GM21528 (cell line): ENCODE measurements around the gene TWSG1.
"Not testable (repeated sequence)": the region's sequence is repeated elsewhere in the genome, so short reads cannot be mapped to it uniquely, and the experiment has no call there.

Experiments used
- ATAC-seq: cut with Tn5 transposase; IDR thresholded peaks from one replicate; pipeline ENCODE4 v1.9.1; 2021; ENCODE audit warnings: mild to moderate bottlenecking, moderate library complexity; ENCODE audit not compliant: unreplicated experiment, low FRiP score

TWSG1 gene

GRCh38 chr18:9421901-9422327 is 87.3 kb downstream of the TWSG1 start:
- ATAC-seq, result no peak

- no peak for ATAC-seq
These were observed 88.4 kb downstream of the TWSG1 start for GRCh38 chr18:9422816-9423519.

GRCh38 chr18:9423648-9424047 is 89.1 kb downstream of the TWSG1 start:
- not testable (repeated sequence) for ATAC-seq

GRCh38 chr18:9424235-9424634 is 89.7 kb downstream of the TWSG1 start:
- ATAC-seq, result not testable (repeated sequence)

- no peak for ATAC-seq
These were observed 92.2 kb downstream of the TWSG1 start for GRCh38 chr18:9426753-9427152.

- ATAC-seq, result no peak
These were observed 93.7 kb downstream of the TWSG1 start for GRCh38 chr18:9428301-9428706.

GRCh38 chr18:9428862-9429661 is 94.5 kb downstream of the TWSG1 start:
- ATAC-seq, result no peak

- no peak for ATAC-seq
These were observed 95.1 kb downstream of the TWSG1 start for GRCh38 chr18:9429662-9429993.

GRCh38 chr18:9430315-9430714 is 95.7 kb downstream of the TWSG1 start:
- not testable (repeated sequence) for ATAC-seq

- ATAC-seq, result no peak
These were observed 96.7 kb downstream of the TWSG1 start for GRCh38 chr18:9431296-9431695.

GRCh38 chr18:9433122-9433521 is 98.5 kb downstream of the TWSG1 start:
- not testable (repeated sequence) for ATAC-seq

- ATAC-seq, result no peak
These were observed 99.1 kb downstream of the TWSG1 start for GRCh38 chr18:9433671-9434121.

- ATAC-seq, result no peak
These were observed 99.6 kb downstream of the TWSG1 start for GRCh38 chr18:9434122-9434701.

GRCh38 chr18:9435041-9435440 is 100.5 kb downstream of the TWSG1 start:
- no peak for ATAC-seq

GRCh38 chr18:9436206-9436929 is 101.8 kb downstream of the TWSG1 start:
- no peak for ATAC-seq

- no peak for ATAC-seq
These were observed 102.5 kb downstream of the TWSG1 start for GRCh38 chr18:9437021-9437437.

- no peak for ATAC-seq
These were observed 103.1 kb downstream of the TWSG1 start for GRCh38 chr18:9437672-9438071.

GRCh38 chr18:9441061-9441460 is 106.5 kb downstream of the TWSG1 start:
- ATAC-seq, result no peak

- no peak for ATAC-seq
These were observed 110.0 kb downstream of the TWSG1 start for GRCh38 chr18:9444549-9444948.

- ATAC-seq, result no peak
These were observed 112.3 kb downstream of the TWSG1 start for GRCh38 chr18:9446839-9447238.

GRCh38 chr18:9447334-9447733 is 112.8 kb downstream of the TWSG1 start:
- ATAC-seq, result no peak
